PFSK-1 (cell line): ENCODE results near the gene PHRF1.

ENCODE experiments used
- FOXP2 ChIP-seq: optimal IDR thresholded peaks from 2 replicates; pipeline ENCODE3; 2011; ENCODE audit warnings: borderline replicate concordance, control low read depth, inconsistent platforms; ENCODE audit not compliant: insufficient read depth; ENCODE audit errors: extremely low read length, extremely low read depth
- POLR2AphosphoS5 ChIP-seq: IDR thresholded peaks from 2 replicates; pipeline ENCODE4 v1.6.1; 2012; ENCODE audit warnings: low read depth, mild to moderate bottlenecking, control low read depth, low read length, moderate library complexity
- REST ChIP-seq, 2 experiments: IDR thresholded peaks; 2 replicates each; pipeline versions ENCODE4 v1.6.1 to v1.8.0; 2011 to 2012; ENCODE audit warnings: low read depth in 2 of 2, low read length in 2 of 2, control low read depth in 1 of 2, inconsistent platforms in 1 of 2, mild to moderate bottlenecking in 1 of 2, moderate library complexity in 1 of 2; ENCODE audit not compliant: insufficient read depth in 1 of 2
- SIN3A ChIP-seq: IDR thresholded peaks from 2 replicates; pipeline ENCODE4 v1.6.1; 2012; ENCODE audit warnings: mild to moderate bottlenecking, low read length, moderate library complexity, borderline replicate concordance; ENCODE audit not compliant: insufficient read depth
- TAF1 ChIP-seq: IDR thresholded peaks from 2 replicates; pipeline ENCODE4 v1.6.1; 2012; ENCODE audit warnings: low read length, control low read depth, borderline replicate concordance; ENCODE audit not compliant: insufficient read depth

The PHRF1 gene

DNA sequence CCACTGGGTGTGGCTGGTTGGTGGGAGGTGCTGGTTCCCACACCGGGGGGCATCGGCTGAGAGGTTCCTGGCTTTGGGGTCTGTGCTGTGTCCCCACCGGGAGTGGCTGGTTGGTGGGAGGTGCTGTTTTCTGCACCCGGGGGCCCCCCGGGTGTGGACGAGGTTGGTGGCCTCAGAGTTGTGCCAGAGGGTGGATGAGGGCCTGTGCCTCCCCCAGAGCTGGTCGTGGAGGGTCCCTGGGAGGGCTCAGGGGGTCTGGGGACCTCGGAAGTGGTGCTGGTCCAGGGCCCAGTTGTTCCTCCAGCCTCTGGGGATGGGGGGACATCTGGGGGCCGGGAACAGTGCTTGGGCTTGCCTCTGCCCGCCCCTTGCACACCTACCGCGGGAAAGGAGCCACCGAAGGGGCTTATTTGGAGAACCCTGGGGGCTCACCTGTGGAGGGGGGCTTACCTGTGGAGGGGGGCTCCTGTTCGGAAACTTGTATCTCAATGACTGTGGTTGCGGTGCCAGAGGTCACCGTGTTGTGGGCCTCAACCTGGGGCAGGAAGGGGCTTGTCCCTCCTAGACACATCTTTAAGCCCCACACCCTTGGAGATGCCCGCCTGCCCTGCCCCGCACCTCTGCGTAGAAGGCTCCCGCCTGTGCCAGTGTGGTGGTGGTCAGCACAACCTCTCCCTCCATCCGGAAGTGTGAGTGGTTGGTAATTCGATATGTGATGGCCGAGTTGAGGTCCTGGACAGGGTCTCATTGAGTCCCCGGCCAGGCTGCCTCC is 42.8 kb downstream of the PHRF1 start:
- no peak for TF ChIP-seq POLR2AphosphoS5
- no peak for TF ChIP-seq FOXP2
- TF ChIP-seq TAF1 = no peak
- no peak for TF ChIP-seq REST (IDR thresholded peaks at IDR 0.05; ENCODE audit: insufficient read depth in 1 of 2, low read depth in 2 of 2, low read length in 2 of 2)
- no peak for TF ChIP-seq SIN3A

DNA sequence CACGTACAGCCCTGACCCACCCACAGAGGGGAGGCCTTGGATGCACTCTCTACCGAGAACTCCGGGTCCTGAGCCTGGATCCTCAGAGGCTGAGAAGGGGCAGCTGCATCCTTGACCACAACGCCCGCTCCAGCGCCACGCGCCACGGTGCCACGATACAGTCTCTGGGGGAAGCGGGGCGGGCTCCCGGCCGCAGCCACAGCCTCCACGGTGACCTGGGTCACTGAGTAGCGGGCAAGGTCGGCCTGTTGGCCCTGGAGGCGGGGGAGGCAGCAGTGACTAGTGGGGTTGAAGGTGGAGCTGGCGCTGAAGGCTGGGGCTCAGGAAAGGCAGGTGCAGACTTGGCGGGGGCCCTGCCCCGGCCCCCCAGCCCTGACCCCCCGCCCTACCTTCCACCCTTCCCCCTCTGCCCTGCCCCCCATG is 43.4 kb downstream of the PHRF1 start:
- TF ChIP-seq SIN3A (no peak), POLR2AphosphoS5 (no peak), FOXP2 (no peak), REST (IDR thresholded peaks at IDR 0.05; ENCODE audit: insufficient read depth in 1 of 2, low read depth in 2 of 2, low read length in 2 of 2) (no peak), TAF1 (no peak)

DNA sequence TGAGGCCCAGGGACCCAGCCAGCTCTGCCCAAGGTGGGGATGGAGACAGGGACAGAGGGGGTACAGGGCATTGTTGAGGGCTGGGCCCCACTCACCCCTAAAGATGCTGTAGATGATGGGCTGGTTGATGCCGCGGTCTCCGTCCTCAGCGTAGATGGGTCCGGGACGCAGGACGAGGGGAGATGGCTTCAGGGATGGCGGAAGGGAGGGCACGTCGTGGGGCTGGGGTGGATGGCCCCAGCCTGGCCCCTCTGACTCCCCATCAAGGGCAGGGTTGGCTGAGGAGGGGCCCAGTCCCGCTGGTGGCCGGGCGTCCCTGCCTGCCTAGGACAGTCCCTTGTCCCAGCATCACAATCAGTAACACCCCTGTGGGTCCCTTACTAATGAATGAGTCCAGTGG is 43.9 kb downstream of the PHRF1 start:
- TF ChIP-seq SIN3A (no peak), POLR2AphosphoS5 (no peak), TAF1 (no peak), REST (IDR thresholded peaks at IDR 0.05; ENCODE audit: insufficient read depth in 1 of 2, low read depth in 2 of 2, low read length in 2 of 2) (no peak), FOXP2 (no peak)

DNA sequence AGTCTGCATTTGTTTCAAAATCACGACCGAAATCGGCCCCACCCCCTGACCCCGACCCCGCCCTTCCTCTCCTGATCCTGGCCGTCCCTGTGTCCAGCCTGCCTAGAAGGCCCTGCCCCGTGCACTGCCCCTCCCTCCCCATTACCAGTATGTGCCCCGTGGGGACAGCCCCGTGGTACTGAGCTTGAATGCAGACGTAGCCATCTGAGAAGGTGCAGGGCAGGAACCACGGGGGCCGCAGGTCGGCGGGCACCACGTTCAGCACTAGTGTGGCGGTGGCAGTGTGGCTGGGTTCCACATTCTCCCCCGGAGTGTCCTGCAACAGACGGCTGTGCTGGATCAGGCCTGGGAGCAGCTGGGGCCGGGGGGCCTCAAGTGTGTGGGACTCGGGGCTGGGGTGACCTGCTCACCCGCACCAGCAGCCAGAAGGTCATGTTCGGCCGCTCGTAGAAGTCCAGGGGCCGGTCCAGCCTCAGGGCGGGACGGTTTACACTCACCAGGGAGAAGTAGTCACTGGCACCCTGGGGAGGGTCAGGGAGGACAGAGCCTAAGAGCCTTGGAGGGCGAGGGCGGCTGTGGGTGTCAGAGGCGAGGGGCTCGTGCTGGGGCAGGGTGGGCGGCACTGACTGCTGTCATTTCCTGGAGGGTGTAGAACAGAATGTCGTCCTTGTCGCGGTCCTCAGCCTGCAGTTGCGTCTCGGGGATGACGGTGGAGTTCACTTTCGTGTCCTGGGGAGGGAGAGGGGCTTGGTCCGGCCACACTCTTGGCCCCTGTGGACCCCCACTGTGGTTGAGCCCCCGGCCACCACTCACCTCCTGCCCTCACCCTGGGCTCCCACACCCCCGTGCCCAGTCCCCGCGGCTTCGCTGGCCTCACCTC is 44.9 kb downstream of the PHRF1 start:
- TF ChIP-seq SIN3A (no peak), POLR2AphosphoS5 (no peak), TAF1 (no peak)

- no peak for TF ChIP-seq REST (IDR thresholded peaks at IDR 0.05; ENCODE audit: insufficient read depth in 1 of 2, low read depth in 2 of 2, low read length in 2 of 2)
These were observed 45.6 kb downstream of the PHRF1 start for GRCh38 chr11:621838-622237.
